ENCODE data around the gene LMNTD1. TPM values are rescaled to one million over a fixed set of nuclear protein-coding genes. Genes with fewer than 3 reads are reported as not detected.

Gene LMNTD1
- total RNA-seq, 1 experiment from 2014 or later, result not detected

- peaks cover 5% of the 10 kb centered on the region; the same call in 1 of the 2 replicates for H3F3A ChIP-seq (ENCODE audit: insufficient read depth, low read depth)
- intact Hi-C loops (cut with micrococcal nuclease; ENCODE audit: unreplicated experiment), result no loop called here
- no peaks in the 10 kb centered on the region for H3K9me3 ChIP-seq (ENCODE audit: insufficient read depth, low read depth)
- no peaks in the 10 kb centered on the region for H3K27me3 ChIP-seq (ENCODE audit: insufficient read depth, low read depth)
- H3K4me1 ChIP-seq (replicated peaks; ENCODE audit: insufficient read depth), result peaks cover 6% of the 10 kb centered on the region
- no peak for TF ChIP-seq CTCF (conservative IDR thresholded peaks at IDR 0.05)
- no peak for TF ChIP-seq EZH2 (IDR thresholded peaks at IDR 0.05; ENCODE audit: low read depth)
- H3K9me2 ChIP-seq (ENCODE audit: insufficient read depth), result no peaks in the 10 kb centered on the region
- POLR2A ChIA-PET (ENCODE audit: unreplicated experiment), result no interaction called here
- no peaks in the 10 kb centered on the region for H3K79me2 ChIP-seq (ENCODE audit: low read depth)
- CTCF ChIA-PET, result no interaction called here
- no peak overlapping the region for H2AFZ ChIP-seq
- no peak overlapping the region for H3K27ac ChIP-seq
- H3K36me3 ChIP-seq (ENCODE audit: low read depth), result no peaks in the 10 kb centered on the region
- H4K20me1 ChIP-seq (ENCODE audit: insufficient read depth), result no peaks in the 10 kb centered on the region
- no peak for DNase-seq
- H3K4me3 ChIP-seq, result no peak overlapping the region
- BruUV-seq (replicated peaks), result no TSS peak
- no peak overlapping the region for H3K4me2 ChIP-seq
Observed at GRCh38 chr12:25500651-25501050, 52.4 kb downstream of the LMNTD1 start.

DNA sequence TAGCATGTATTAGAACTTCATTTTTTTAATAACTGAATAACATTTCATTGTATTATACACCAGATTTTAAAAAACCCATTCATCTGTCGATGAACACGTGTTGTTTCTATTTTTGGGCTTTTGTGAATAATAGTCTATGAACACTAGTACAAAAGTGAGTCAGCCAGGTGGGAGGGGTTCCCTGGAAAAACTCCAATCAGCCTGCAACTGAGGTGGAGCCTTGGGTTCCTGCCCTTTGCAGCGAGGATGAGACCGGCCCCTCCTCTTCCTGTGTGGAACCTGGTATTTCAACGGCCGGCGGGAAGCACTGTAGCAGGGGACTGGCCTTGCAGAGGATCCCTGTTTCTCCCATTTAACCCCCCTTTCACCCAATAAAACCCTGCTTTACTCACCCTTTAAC lies 56.1 kb downstream of the LMNTD1 start:
- POLR2A ChIA-PET (ENCODE audit: unreplicated experiment), result no interaction called here
- Histone ChIP-seq H3K36me3 (ENCODE audit: low read depth) (no peaks in the 10 kb centered on the region), H4K20me1 (ENCODE audit: insufficient read depth) (no peaks in the 10 kb centered on the region), H3K4me2 (no peak overlapping the region), H3F3A (ENCODE audit: insufficient read depth, low read depth) (peaks cover 5% of the 10 kb centered on the region; the same call in 1 of the 2 replicates), H3K27ac (no peak overlapping the region), H2AFZ (no peak overlapping the region), H3K4me1 (replicated peaks; ENCODE audit: insufficient read depth) (peaks cover 16% of the 10 kb centered on the region), H3K4me3 (no peak overlapping the region), H3K9me2 (ENCODE audit: insufficient read depth) (no peaks in the 10 kb centered on the region), H3K9me3 (ENCODE audit: insufficient read depth, low read depth) (no peaks in the 10 kb centered on the region), H3K27me3 (ENCODE audit: insufficient read depth, low read depth) (no peaks in the 10 kb centered on the region), H3K79me2 (ENCODE audit: low read depth) (no peaks in the 10 kb centered on the region)
- intact Hi-C loops (cut with micrococcal nuclease; ENCODE audit: unreplicated experiment), result no loop called here
- no peak for DNase-seq
- CTCF ChIA-PET, result no interaction called here
- BruUV-seq (replicated peaks), result no TSS peak
- TF ChIP-seq EZH2 (IDR thresholded peaks at IDR 0.05; ENCODE audit: low read depth) (no peak), CTCF (conservative IDR thresholded peaks at IDR 0.05) (no peak)

- CTCF ChIA-PET, result no interaction called here
- no peak overlapping the region for H3K27ac ChIP-seq
- no peak overlapping the region for H3K4me2 ChIP-seq
Observed at GRCh38 chr12:25496098-25496587, 56.9 kb downstream of the LMNTD1 start.

More at GRCh38 chr12:25496098-25496587, 56.9 kb downstream of the LMNTD1 start:
- TF ChIP-seq EZH2 (IDR thresholded peaks at IDR 0.05; ENCODE audit: low read depth) (no peak), CTCF (conservative IDR thresholded peaks at IDR 0.05) (no peak)
- no peaks in the 10 kb centered on the region for H3K36me3 ChIP-seq (ENCODE audit: low read depth)
- H4K20me1 ChIP-seq (ENCODE audit: insufficient read depth), result no peaks in the 10 kb centered on the region
- H3K9me2 ChIP-seq (ENCODE audit: insufficient read depth), result no peaks in the 10 kb centered on the region
- H2AFZ ChIP-seq, result no peak overlapping the region
- intact Hi-C loops (cut with micrococcal nuclease; ENCODE audit: unreplicated experiment), result no loop called here
- no peaks in the 10 kb centered on the region for H3K27me3 ChIP-seq (ENCODE audit: insufficient read depth, low read depth)
- H3K79me2 ChIP-seq (ENCODE audit: low read depth), result no peaks in the 10 kb centered on the region
- DNase-seq, result no peak
- peaks cover 5% of the 10 kb centered on the region; the same call in 1 of the 2 replicates for H3F3A ChIP-seq (ENCODE audit: insufficient read depth, low read depth)
- POLR2A ChIA-PET (ENCODE audit: unreplicated experiment), result no interaction called here
- H3K4me3 ChIP-seq, result no peak overlapping the region
- BruUV-seq (replicated peaks), result no TSS peak
- peaks cover 16% of the 10 kb centered on the region for H3K4me1 ChIP-seq (replicated peaks; ENCODE audit: insufficient read depth)
- H3K9me3 ChIP-seq (ENCODE audit: insufficient read depth, low read depth), result no peaks in the 10 kb centered on the region

All from PC-9 (cell line).